Measurements from ENCODE around the gene DSG2.

DNA sequence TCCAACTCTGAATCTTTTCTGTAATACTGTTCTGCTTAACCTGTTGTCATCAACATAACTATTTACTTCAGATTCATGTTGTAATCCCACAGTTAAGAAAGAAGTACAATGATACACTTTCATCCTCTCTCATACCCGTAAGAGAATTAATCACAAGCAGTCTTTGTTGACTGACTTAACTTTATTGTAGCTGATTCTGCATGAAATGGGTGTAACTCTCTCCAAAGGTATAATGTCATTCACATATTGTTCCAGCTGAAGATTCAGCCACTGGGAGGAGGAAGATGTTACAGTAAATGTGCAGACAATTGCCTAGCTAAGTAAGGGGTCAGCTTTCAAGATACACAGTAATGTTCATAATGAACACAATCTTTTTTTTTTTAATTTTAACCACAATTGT is 13.5 kb upstream of the DSG2 start:
- no peak for TF ChIP-seq POLR2A (IDR thresholded peaks at IDR 0.05)
- TF ChIP-seq, protein P1, sequence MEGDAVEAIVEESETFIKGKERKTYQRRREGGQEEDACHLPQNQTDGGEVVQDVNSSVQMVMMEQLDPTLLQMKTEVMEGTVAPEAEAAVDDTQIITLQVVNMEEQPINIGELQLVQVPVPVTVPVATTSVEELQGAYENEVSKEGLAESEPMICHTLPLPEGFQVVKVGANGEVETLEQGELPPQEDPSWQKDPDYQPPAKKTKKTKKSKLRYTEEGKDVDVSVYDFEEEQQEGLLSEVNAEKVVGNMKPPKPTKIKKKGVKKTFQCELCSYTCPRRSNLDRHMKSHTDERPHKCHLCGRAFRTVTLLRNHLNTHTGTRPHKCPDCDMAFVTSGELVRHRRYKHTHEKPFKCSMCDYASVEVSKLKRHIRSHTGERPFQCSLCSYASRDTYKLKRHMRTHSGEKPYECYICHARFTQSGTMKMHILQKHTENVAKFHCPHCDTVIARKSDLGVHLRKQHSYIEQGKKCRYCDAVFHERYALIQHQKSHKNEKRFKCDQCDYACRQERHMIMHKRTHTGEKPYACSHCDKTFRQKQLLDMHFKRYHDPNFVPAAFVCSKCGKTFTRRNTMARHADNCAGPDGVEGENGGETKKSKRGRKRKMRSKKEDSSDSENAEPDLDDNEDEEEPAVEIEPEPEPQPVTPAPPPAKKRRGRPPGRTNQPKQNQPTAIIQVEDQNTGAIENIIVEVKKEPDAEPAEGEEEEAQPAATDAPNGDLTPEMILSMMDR (IDR thresholded peaks at IDR 0.05): no peak
- no peak for TF ChIP-seq EP300 (IDR thresholded peaks at IDR 0.05)

Measured in ovary (tissue), 3 donors.